Measurements from ENCODE around the gene ZBTB45. TPM values are rescaled to one million over a fixed set of nuclear protein-coding genes. Genes with fewer than 3 reads are reported as not detected.

The ZBTB45 gene
- total and polyA plus RNA-seq, 2 donors (not counting 1 experiment from before 2014, with no cell fraction given): 12.6 to 20.9 TPM

GRCh38 chr19:58483776-58484175, 35.8 kb downstream of the ZBTB45 start:
- CTCF ChIA-PET: no interaction called here
- Histone ChIP-seq H3K9ac (ENCODE audit: low read length) (no peak overlapping the region), H3K27me3 (replicated peaks in 1 of 4; ENCODE audit: control extremely low read depth in 1 of 4, control insufficient read depth in 3 of 4, insufficient read depth in 4 of 4, low read length in 3 of 4) (no peaks in the 10 kb centered on the region), H3K79me2 (ENCODE audit: control insufficient read depth, insufficient read depth, low read length) (no peaks in the 10 kb centered on the region), H3K4me2 (replicated peaks; ENCODE audit: low read depth, low read length, poor library complexity, severe bottlenecking) (no peak overlapping the region), H3K9me3 (ENCODE audit: control extremely low read depth in 1 of 3, control insufficient read depth in 2 of 3, insufficient read depth in 1 of 3, low read length in 2 of 3) (no peaks in the 10 kb centered on the region), H2AFZ (ENCODE audit: insufficient read depth, low read depth, low read length, poor library complexity, severe bottlenecking) (no peak overlapping the region), H3K4me3 (ENCODE audit: control extremely low read depth in 1 of 5, extremely low read depth in 1 of 5, insufficient read depth in 1 of 5, low read depth in 2 of 5, low read length in 4 of 5) (no peak overlapping the region), H4K20me1 (ENCODE audit: control insufficient read depth, insufficient read depth, low read length, poor library complexity, severe bottlenecking) (no peaks in the 10 kb centered on the region), H3K27ac (ENCODE audit: low read length in 2 of 2) (no peak overlapping the region), H3K4me1 (ENCODE audit: control insufficient read depth in 2 of 2, insufficient read depth in 2 of 2, low read length in 2 of 2) (no peaks in the 10 kb centered on the region), H3K36me3 (replicated peaks in 1 of 2; ENCODE audit: control extremely low read depth in 1 of 2, control insufficient read depth in 1 of 2, extremely low read depth in 1 of 2, insufficient read depth in 2 of 2, low read length in 1 of 2) (peaks cover 0 to 2% of the 10 kb centered on the region in 2 experiments)
- DNase-seq: no peak
- H3K4me1 Mint-ChIP-seq: no peaks in the 10 kb centered on the region
- 83% methylated on average over 1 of the region's 2 CpGs for WGBS (ENCODE audit: insufficient coverage)
- no peaks in the 10 kb centered on the region for H3K27me3 Mint-ChIP-seq
- no peak overlapping the region for H3K4me3 Mint-ChIP-seq
- no peak for TF ChIP-seq CTCF (IDR thresholded peaks at IDR 0.05)
- no peak for TF ChIP-seq EZH2 (IDR thresholded peaks at IDR 0.05; ENCODE audit: borderline replicate concordance, insufficient read depth, low read depth, low read length, poor library complexity, severe bottlenecking)
- POLR2A ChIA-PET: no interaction called here
- no peaks in the 10 kb centered on the region for H3K9me3 Mint-ChIP-seq (ENCODE audit: insufficient read depth)
- no peak overlapping the region for H3K27ac Mint-ChIP-seq
- intact Hi-C loops (cut with micrococcal nuclease): no loop called here
- no peak for ATAC-seq (ENCODE audit: low read depth)

GRCh38 chr19:58482372-58482771, 37.2 kb downstream of the ZBTB45 start:
- H3K27ac ChIP-seq (ENCODE audit: low read length in 2 of 2): no peak overlapping the region
- H3K4me1 ChIP-seq (ENCODE audit: control insufficient read depth in 2 of 2, insufficient read depth in 2 of 2, low read length in 2 of 2): no peaks in the 10 kb centered on the region
- H3K27me3 ChIP-seq (replicated peaks in 1 of 4; ENCODE audit: control extremely low read depth in 1 of 4, control insufficient read depth in 3 of 4, insufficient read depth in 4 of 4, low read length in 3 of 4): no peaks in the 10 kb centered on the region
- TF ChIP-seq CTCF (IDR thresholded peaks at IDR 0.05): no peak
- no peak for TF ChIP-seq EZH2 (IDR thresholded peaks at IDR 0.05; ENCODE audit: borderline replicate concordance, insufficient read depth, low read depth, low read length, poor library complexity, severe bottlenecking)
- H3K4me3 Mint-ChIP-seq: no peak overlapping the region
- intact Hi-C loops (cut with micrococcal nuclease): no loop called here
- H3K79me2 ChIP-seq (ENCODE audit: control insufficient read depth, insufficient read depth, low read length): no peaks in the 10 kb centered on the region
- no peak overlapping the region for H3K9ac ChIP-seq (ENCODE audit: low read length)
- no peak overlapping the region for H3K4me3 ChIP-seq (ENCODE audit: control extremely low read depth in 1 of 5, extremely low read depth in 1 of 5, insufficient read depth in 1 of 5, low read depth in 2 of 5, low read length in 4 of 5)
- DNase-seq: no peak
- no peaks in the 10 kb centered on the region for H3K9me3 Mint-ChIP-seq (ENCODE audit: insufficient read depth)
- no peaks in the 10 kb centered on the region for H3K9me3 ChIP-seq (ENCODE audit: control extremely low read depth in 1 of 3, control insufficient read depth in 2 of 3, insufficient read depth in 1 of 3, low read length in 2 of 3)
- H3K27ac Mint-ChIP-seq: no peak overlapping the region
- no peak for ATAC-seq (ENCODE audit: low read depth)
- H3K4me2 ChIP-seq (replicated peaks; ENCODE audit: low read depth, low read length, poor library complexity, severe bottlenecking): no peak overlapping the region
- ChIA-PET CTCF (no interaction called here), POLR2A (no interaction called here)
- no peaks in the 10 kb centered on the region for H3K4me1 Mint-ChIP-seq
- peaks cover 0 to 2% of the 10 kb centered on the region in 2 experiments for H3K36me3 ChIP-seq (replicated peaks in 1 of 2; ENCODE audit: control extremely low read depth in 1 of 2, control insufficient read depth in 1 of 2, extremely low read depth in 1 of 2, insufficient read depth in 2 of 2, low read length in 1 of 2)
- no peak overlapping the region for H2AFZ ChIP-seq (ENCODE audit: insufficient read depth, low read depth, low read length, poor library complexity, severe bottlenecking)
- no peaks in the 10 kb centered on the region for H4K20me1 ChIP-seq (ENCODE audit: control insufficient read depth, insufficient read depth, low read length, poor library complexity, severe bottlenecking)
- H3K27me3 Mint-ChIP-seq: no peaks in the 10 kb centered on the region
- 84% methylated on average over 5 of the region's 7 CpGs for WGBS (ENCODE audit: insufficient coverage)
